Measurements from ENCODE around the gene ATXN1L. TPM values are rescaled to one million over a fixed set of nuclear protein-coding genes. Genes with fewer than 3 reads are reported as not detected.

The ATXN1L gene
- total RNA-seq, 1 experiment from 2014 or later: 18.2 TPM

GRCh38 chr16:71894229-71894920 lies 48.6 kb downstream of the ATXN1L start:
- TF ChIP-seq CTCF (IDR thresholded peaks at IDR 0.05; ENCODE audit: unreplicated experiment): no peak
- Mint-ChIP-seq H3K4me3 (ENCODE audit: unreplicated experiment) (peak overlapping the region; percentile 87), H3K9me3 (ENCODE audit: unreplicated experiment) (no peaks in the 10 kb centered on the region), H3K27ac (ENCODE audit: low read depth, unreplicated experiment) (peak overlapping the region; percentile 96), H3K27me3 (ENCODE audit: insufficient read depth, unreplicated experiment) (no peaks in the 10 kb centered on the region), H3K36me3 (ENCODE audit: insufficient read depth, unreplicated experiment) (peaks cover 10% of the 10 kb centered on the region), H3K4me1 (ENCODE audit: insufficient read depth, unreplicated experiment) (peaks cover 5% of the 10 kb centered on the region)
- intact Hi-C loops (cut with micrococcal nuclease): loop anchor here (2.0 to 10.0 kb wide), 2 partner anchors 86 to 200 kb away; partner anchors contain the start of genes AP1G1, DHX38 and TXNL4B
- DNase-seq (ENCODE audit: unreplicated experiment): peak; percentile 72
- BruUV-seq (replicated peaks): TSS peak; percentile 66
- ChIA-PET POLR2A (interaction anchor here (0.6 to 7.8 kb wide), 16 partner anchors 9 to 1372 kb away, joined by 3 to 141 read pairs (median 6); partner anchors contain the start of genes AP1G1, ATXN1L, COG4 and ZNF821), CTCF (interaction anchor here (0.6 to 1.6 kb wide), 6 partner anchors 12 to 1336 kb away, joined by 3 to 8 read pairs (median 4); no protein-coding TSS in a partner anchor)

- ChIA-PET CTCF (interaction anchor here (0.7 to 2.7 kb wide), 2 partner anchors 13 to 87 kb away, joined by 4 to 23 read pairs; no protein-coding TSS in a partner anchor), POLR2A (interaction anchor here (0.6 to 7.8 kb wide), 21 partner anchors 8 to 1372 kb away, joined by 3 to 141 read pairs (median 7); partner anchors contain the start of genes AP1G1, ATXN1L, COG4 and DHX38)
- Mint-ChIP-seq H3K27me3 (ENCODE audit: insufficient read depth, unreplicated experiment) (no peaks in the 10 kb centered on the region), H3K9me3 (ENCODE audit: unreplicated experiment) (no peaks in the 10 kb centered on the region), H3K27ac (ENCODE audit: low read depth, unreplicated experiment) (peak within 1 kb of the TSS; percentile 96), H3K4me3 (ENCODE audit: unreplicated experiment) (peak within 1 kb of the TSS; percentile 87), H3K4me1 (ENCODE audit: insufficient read depth, unreplicated experiment) (peaks cover 6% of the 10 kb centered on the region), H3K36me3 (ENCODE audit: insufficient read depth, unreplicated experiment) (peaks cover 10% of the 10 kb centered on the region)
- no TSS peak for BruUV-seq (replicated peaks)
- peak; percentile 98 for DNase-seq (ENCODE audit: unreplicated experiment)
- intact Hi-C loops (cut with micrococcal nuclease): loop anchor here (2.0 to 10.0 kb wide), 2 partner anchors 86 to 200 kb away; partner anchors contain the start of genes AP1G1, DHX38 and TXNL4B
- no peak for TF ChIP-seq CTCF (IDR thresholded peaks at IDR 0.05; ENCODE audit: unreplicated experiment)
Measured at GRCh38 chr16:71894921-71895678, 49.3 kb downstream of the ATXN1L start, which contains the start of gene IST1. Gene IST1, plus strand, starts transcription at chr16:71895531. Its CDS starts 20,110 bp downstream, at chr16:71915641.

GRCh38 chr16:71895679-71896365 lies 50.0 kb downstream of the ATXN1L start:
- BruUV-seq (replicated peaks): no TSS peak
- H3K9me3 Mint-ChIP-seq (ENCODE audit: unreplicated experiment): no peaks in the 10 kb centered on the region
- ChIA-PET POLR2A (interaction anchor here (0.6 to 7.8 kb wide), 27 partner anchors 7 to 1373 kb away, joined by 3 to 141 read pairs (median 5); partner anchors contain the start of genes AP1G1, ATXN1L, COG4 and DHX38), CTCF (interaction anchor here (0.7 to 2.7 kb wide), 6 partner anchors 9 to 65 kb away, joined by 3 to 23 read pairs (median 4); no protein-coding TSS in a partner anchor)
- H3K27ac Mint-ChIP-seq (ENCODE audit: low read depth, unreplicated experiment): peak overlapping the region; percentile 96
- peak overlapping the region; percentile 87 for H3K4me3 Mint-ChIP-seq (ENCODE audit: unreplicated experiment)
- intact Hi-C loops (cut with micrococcal nuclease): loop anchor here (2.0 to 10.0 kb wide), 2 partner anchors 87 to 199 kb away; partner anchors contain the start of genes AP1G1, DHX38 and TXNL4B
- no peak for TF ChIP-seq CTCF (IDR thresholded peaks at IDR 0.05; ENCODE audit: unreplicated experiment)
- DNase-seq (ENCODE audit: unreplicated experiment): peak; percentile 50
- no peaks in the 10 kb centered on the region for H3K27me3 Mint-ChIP-seq (ENCODE audit: insufficient read depth, unreplicated experiment)
- peaks cover 10% of the 10 kb centered on the region for H3K36me3 Mint-ChIP-seq (ENCODE audit: insufficient read depth, unreplicated experiment)
- H3K4me1 Mint-ChIP-seq (ENCODE audit: insufficient read depth, unreplicated experiment): peaks cover 12% of the 10 kb centered on the region
